GM12878 (cell line): ENCODE measurements around the gene RNF166.

Source experiments
- NR2C2 ChIP-seq: IDR thresholded peaks from 2 replicates; pipeline ENCODE4 v1.6.1; 2011; ENCODE audit warnings: borderline replicate concordance, low read depth; ENCODE audit not compliant: control insufficient read depth, insufficient read length
- TF ChIP-seq, protein P1 (sequence below), 3 experiments: IDR thresholded peaks in 2 of 3; conservative IDR thresholded peaks in 1 of 3; 2 replicates each; pipeline ENCODE4 v1.5.1; 2011; ENCODE audit warnings: low read depth in 3 of 3, low read length in 3 of 3, mild to moderate bottlenecking in 3 of 3, control low read depth in 2 of 3, moderate library complexity in 2 of 3, inconsistent platforms in 1 of 3, mixed read lengths in 1 of 3; ENCODE audit not compliant: control insufficient read depth in 2 of 3, insufficient read depth in 1 of 3; ENCODE audit errors: extremely low read depth in 1 of 3

DNA sequence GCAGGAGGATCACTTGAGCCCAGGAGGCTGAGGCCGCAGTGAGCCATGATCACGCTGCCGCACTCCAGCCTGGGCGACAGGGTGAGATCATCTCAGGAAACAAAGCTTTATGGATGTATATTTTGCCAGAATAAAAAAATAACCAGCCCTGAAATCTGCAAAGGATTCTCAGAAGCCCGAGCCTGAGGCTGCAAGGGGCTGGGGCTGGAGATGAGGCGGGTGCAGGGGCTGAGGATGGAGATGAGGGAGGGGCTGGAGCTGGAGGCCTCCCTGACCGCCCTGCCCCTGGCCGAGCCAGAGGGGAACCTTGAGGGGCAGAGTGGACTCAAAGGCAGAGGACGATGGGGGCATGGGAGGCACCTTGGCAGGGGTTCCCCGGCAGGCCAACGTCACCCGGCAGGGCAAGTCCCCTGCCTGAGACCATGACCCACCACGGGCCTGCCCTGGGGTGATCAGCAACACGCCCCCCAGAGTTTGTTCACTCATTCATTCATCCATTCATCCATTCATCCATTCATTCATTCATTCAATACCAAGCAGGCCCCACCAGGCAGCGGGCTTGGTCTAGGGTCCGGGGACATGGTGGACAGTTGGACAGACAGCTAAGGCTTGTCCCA, 46.3 kb upstream of the RNF166 start:
- TF ChIP-seq, protein P1, sequence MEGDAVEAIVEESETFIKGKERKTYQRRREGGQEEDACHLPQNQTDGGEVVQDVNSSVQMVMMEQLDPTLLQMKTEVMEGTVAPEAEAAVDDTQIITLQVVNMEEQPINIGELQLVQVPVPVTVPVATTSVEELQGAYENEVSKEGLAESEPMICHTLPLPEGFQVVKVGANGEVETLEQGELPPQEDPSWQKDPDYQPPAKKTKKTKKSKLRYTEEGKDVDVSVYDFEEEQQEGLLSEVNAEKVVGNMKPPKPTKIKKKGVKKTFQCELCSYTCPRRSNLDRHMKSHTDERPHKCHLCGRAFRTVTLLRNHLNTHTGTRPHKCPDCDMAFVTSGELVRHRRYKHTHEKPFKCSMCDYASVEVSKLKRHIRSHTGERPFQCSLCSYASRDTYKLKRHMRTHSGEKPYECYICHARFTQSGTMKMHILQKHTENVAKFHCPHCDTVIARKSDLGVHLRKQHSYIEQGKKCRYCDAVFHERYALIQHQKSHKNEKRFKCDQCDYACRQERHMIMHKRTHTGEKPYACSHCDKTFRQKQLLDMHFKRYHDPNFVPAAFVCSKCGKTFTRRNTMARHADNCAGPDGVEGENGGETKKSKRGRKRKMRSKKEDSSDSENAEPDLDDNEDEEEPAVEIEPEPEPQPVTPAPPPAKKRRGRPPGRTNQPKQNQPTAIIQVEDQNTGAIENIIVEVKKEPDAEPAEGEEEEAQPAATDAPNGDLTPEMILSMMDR (IDR thresholded peaks at IDR 0.05 in 2 of 3, conservative IDR thresholded peaks at IDR 0.05 in 1 of 3; ENCODE audit: control insufficient read depth in 2 of 3, extremely low read depth in 1 of 3, insufficient read depth in 1 of 3, low read depth in 3 of 3, low read length in 3 of 3) = no peak
- TF ChIP-seq NR2C2 = no peak
